PC-3 (cell line): ENCODE results near the gene DRAM1. TPM values are rescaled to one million over a fixed set of nuclear protein-coding genes. Genes with fewer than 3 reads are reported as not detected.

Experiments used
- ATAC-seq: fragments of 200-7000 bp; cut with Tn5 transposase; 2 replicates; pipeline ENCODE4 v1.9.1; 2020; ENCODE audit warnings: mild to moderate bottlenecking, moderate library complexity
- BruUV-seq: library from RNA; stranded (reverse); fragments of 400-500 nt; replicated peaks from 2 replicates; lab custom pipeline; 2021; lab: Mats Ljungman, UMichigan
- CTCF ChIA-PET: fragments of 300-600 bp; sonication (Branson Sonifier 250); formaldehyde crosslinking; loops from one replicate; lab custom pipeline; 2022; ENCODE audit warnings: antibody characterized with exemption; lab: Charles Lee
- POLR2A ChIA-PET: fragments of 300-600 bp; sonication (Branson Sonifier 250); formaldehyde crosslinking; loops from one replicate; lab custom pipeline; 2022; ENCODE audit warnings: antibody characterized with exemption; ENCODE audit not compliant: unreplicated experiment; lab: Charles Lee
- DNase-seq: peaks from one replicate; pipeline ENCODE4 v3.0.0-alpha.2; 2015
- H2AFZ ChIP-seq: fragments of 300-600 bp; sonication (generic); 2 replicates; pipeline ENCODE4 v1.6.0; 2016; ENCODE audit warnings: antibody characterized with exemption, low read length
- H3F3A ChIP-seq: fragments of 300-600 bp; sonication (generic); one replicate; pipeline ENCODE4 v1.6.0; 2017; ENCODE audit warnings: antibody characterized with exemption, low read length, control low read depth, mild to moderate bottlenecking; ENCODE audit not compliant: unreplicated experiment
- H3K27ac ChIP-seq: fragments of 300-600 bp; sonication (generic); 2 replicates; pipeline ENCODE4 v1.5.1; 2016; ENCODE audit warnings: mild to moderate bottlenecking, low read length
- H3K27me3 ChIP-seq: fragments of 300-600 bp; sonication (generic); 2 replicates; pipeline ENCODE4 v1.6.1; 2016; ENCODE audit warnings: low read length, mixed read lengths
- H3K36me3 ChIP-seq: fragments of 300-600 bp; sonication (generic); 2 replicates; pipeline ENCODE4 v1.6.1; 2016; ENCODE audit warnings: low read depth, mixed run types, low read length, mixed read lengths
- H3K4me1 ChIP-seq: fragments of 300-600 bp; sonication (generic); 2 replicates; pipeline ENCODE4 v1.5.1; 2016; ENCODE audit warnings: low read length; ENCODE audit not compliant: insufficient read depth
- H3K4me2 ChIP-seq: fragments of 300-600 bp; sonication (generic); 2 replicates; pipeline ENCODE4 v1.6.0; 2016; ENCODE audit warnings: low read length
- H3K4me3 ChIP-seq: fragments of 300-600 bp; sonication (generic); 2 replicates; pipeline ENCODE4 v1.5.1; 2016; ENCODE audit warnings: mild to moderate bottlenecking, low read length, mixed read lengths
- H3K79me2 ChIP-seq: fragments of 300-600 bp; sonication (generic); 2 replicates; pipeline ENCODE4 v1.6.1; 2017; ENCODE audit warnings: low read length, mixed read lengths
- H3K9ac ChIP-seq: fragments of 300-600 bp; sonication (generic); 2 replicates; pipeline ENCODE4 v1.6.0; 2016; ENCODE audit warnings: mild to moderate bottlenecking, low read length
- H3K9me2 ChIP-seq: fragments of 300-600 bp; sonication (generic); replicated peaks from 2 replicates; pipeline ENCODE4 v1.6.1; 2016; ENCODE audit warnings: mixed run types, low read length, mixed read lengths
- H3K9me3 ChIP-seq: fragments of 300-600 bp; sonication (generic); 2 replicates; pipeline ENCODE4 v1.6.1; 2016; ENCODE audit warnings: low read length, mixed read lengths
- H4K20me1 ChIP-seq: fragments of 300-600 bp; sonication (generic); 2 replicates; pipeline ENCODE4 v1.6.1; 2016; ENCODE audit warnings: low read length, mixed read lengths
- EZH2 ChIP-seq: fragments of 300-600 bp; sonication (generic); IDR thresholded peaks from one replicate; pipeline ENCODE4 v1.6.1; 2017; ENCODE audit warnings: antibody characterized with exemption, mild to moderate bottlenecking, low read length; ENCODE audit not compliant: unreplicated experiment
- EZH2phosphoT487 ChIP-seq: fragments of 300-600 bp; sonication (generic); IDR thresholded peaks from 2 replicates; pipeline ENCODE4 v1.6.1; 2018; ENCODE audit warnings: mild to moderate bottlenecking, antibody characterized with exemption, low read length, borderline replicate concordance
- intact Hi-C: fragments of 100-400 bp; cut with micrococcal nuclease; formaldehyde crosslinking; loops from 2 replicates; pipeline ENCODE4 v1.9.0; 2023
- total RNA-seq: library from RNA; depleted of rRNA; stranded (reverse); fragments of >200 nt; gene quantifications from 2 replicates; pipeline ENCODE4 v1.2.3, GENCODE V29; 2014
- TF ChIP-seq, protein P1 (sequence below): fragments of 300-600 bp; sonication (generic); conservative IDR thresholded peaks from 2 replicates; pipeline ENCODE4 v1.5.1; 2017; ENCODE audit warnings: antibody characterized with exemption, low read depth, mild to moderate bottlenecking, low read length

DRAM1 gene
- total RNA-seq, 1 experiment from 2014 or later: 5.2 TPM

DNA sequence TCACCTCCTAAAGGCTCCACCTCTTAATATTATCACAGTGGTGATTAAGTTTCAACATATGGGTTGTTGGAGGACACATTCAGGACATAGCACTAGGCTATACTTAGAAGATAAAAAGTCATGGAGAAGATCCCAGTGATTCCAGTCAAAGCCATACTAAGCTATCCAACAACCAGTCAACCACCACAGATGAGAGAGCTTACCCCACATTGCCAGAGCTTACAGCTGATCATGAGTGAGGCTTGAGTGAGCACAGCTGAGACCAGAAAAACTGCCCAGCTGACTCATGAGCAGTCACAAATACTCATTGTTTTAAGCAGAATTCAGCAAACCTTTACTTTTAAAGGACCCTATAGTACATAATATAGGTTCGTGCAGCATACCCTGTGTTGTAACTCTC, 85.1 kb downstream of the DRAM1 start:
- Histone ChIP-seq H4K20me1 (no peaks in the 10 kb centered on the region), H3K9me2 (no peaks in the 10 kb centered on the region), H3F3A (no peaks in the 10 kb centered on the region), H3K9ac (no peak overlapping the region), H3K4me1 (no peaks in the 10 kb centered on the region), H3K27ac (no peak overlapping the region), H3K79me2 (no peaks in the 10 kb centered on the region), H3K4me3 (no peak overlapping the region), H3K36me3 (no peaks in the 10 kb centered on the region), H3K27me3 (peaks cover 16% of the 10 kb centered on the region), H3K4me2 (no peak overlapping the region), H3K9me3 (no peaks in the 10 kb centered on the region), H2AFZ (no peak overlapping the region)
- ChIA-PET CTCF (no interaction called here), POLR2A (no interaction called here)
- TF ChIP-seq EZH2 (no peak), EZH2phosphoT487 (no peak)
- TF ChIP-seq, protein P1, sequence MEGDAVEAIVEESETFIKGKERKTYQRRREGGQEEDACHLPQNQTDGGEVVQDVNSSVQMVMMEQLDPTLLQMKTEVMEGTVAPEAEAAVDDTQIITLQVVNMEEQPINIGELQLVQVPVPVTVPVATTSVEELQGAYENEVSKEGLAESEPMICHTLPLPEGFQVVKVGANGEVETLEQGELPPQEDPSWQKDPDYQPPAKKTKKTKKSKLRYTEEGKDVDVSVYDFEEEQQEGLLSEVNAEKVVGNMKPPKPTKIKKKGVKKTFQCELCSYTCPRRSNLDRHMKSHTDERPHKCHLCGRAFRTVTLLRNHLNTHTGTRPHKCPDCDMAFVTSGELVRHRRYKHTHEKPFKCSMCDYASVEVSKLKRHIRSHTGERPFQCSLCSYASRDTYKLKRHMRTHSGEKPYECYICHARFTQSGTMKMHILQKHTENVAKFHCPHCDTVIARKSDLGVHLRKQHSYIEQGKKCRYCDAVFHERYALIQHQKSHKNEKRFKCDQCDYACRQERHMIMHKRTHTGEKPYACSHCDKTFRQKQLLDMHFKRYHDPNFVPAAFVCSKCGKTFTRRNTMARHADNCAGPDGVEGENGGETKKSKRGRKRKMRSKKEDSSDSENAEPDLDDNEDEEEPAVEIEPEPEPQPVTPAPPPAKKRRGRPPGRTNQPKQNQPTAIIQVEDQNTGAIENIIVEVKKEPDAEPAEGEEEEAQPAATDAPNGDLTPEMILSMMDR: no peak
- intact Hi-C loops: no loop called here
- DNase-seq (peak; percentile 27), ATAC-seq (no peak)
- no TSS peak for BruUV-seq

DNA sequence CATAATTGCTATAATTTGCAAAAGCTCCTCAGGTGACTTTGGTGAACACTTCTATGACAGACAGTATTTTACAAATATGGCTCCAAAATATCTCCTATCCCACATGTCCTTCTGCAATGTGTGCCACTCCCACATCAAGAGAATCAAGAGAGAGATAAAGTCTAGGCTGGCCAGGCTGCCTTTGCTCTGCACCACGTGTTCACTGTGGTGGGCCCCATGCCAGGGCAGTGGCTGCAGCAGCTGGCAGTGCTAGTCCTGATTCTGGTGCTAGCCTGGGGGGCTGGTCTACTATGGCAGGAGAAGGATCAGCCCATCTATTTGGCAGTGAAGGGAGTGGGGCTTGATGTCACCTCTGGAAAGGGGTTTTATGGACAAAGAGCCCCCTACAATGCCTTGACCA, 86.3 kb downstream of the DRAM1 start:
- H2AFZ ChIP-seq: no peak overlapping the region
- intact Hi-C loops: no loop called here
- DNase-seq (no peak), ATAC-seq (no peak)
- no peak overlapping the region for H3K27ac ChIP-seq
- no peaks in the 10 kb centered on the region for H3K4me1 ChIP-seq
- H3K36me3 ChIP-seq: no peaks in the 10 kb centered on the region
- no peaks in the 10 kb centered on the region for H4K20me1 ChIP-seq
- no peaks in the 10 kb centered on the region for H3K79me2 ChIP-seq
- ChIA-PET CTCF (no interaction called here), POLR2A (interaction anchor here (0.6 kb wide), 1 partner anchor 60 kb away, joined by 3 read pairs; no protein-coding TSS in a partner anchor)
- H3F3A ChIP-seq: no peaks in the 10 kb centered on the region
- no peaks in the 10 kb centered on the region for H3K9me2 ChIP-seq
- no TSS peak for BruUV-seq
- H3K9me3 ChIP-seq: no peaks in the 10 kb centered on the region
- peaks cover 12% of the 10 kb centered on the region; the same call in 1 of the 2 replicates for H3K27me3 ChIP-seq
- TF ChIP-seq, protein P1: no peak
- TF ChIP-seq EZH2: no peak
- no peak for TF ChIP-seq EZH2phosphoT487
- H3K4me3 ChIP-seq: no peak overlapping the region
- no peak overlapping the region for H3K4me2 ChIP-seq
- H3K9ac ChIP-seq: no peak overlapping the region

- Histone ChIP-seq H3K79me2 (no peaks in the 10 kb centered on the region), H3K9me3 (no peaks in the 10 kb centered on the region), H3K4me2 (no peak overlapping the region), H3K27ac (no peak overlapping the region), H2AFZ (no peak overlapping the region), H3K4me3 (no peak overlapping the region), H3K36me3 (no peaks in the 10 kb centered on the region), H3K27me3 (peaks cover 13% of the 10 kb centered on the region; the same call in 1 of the 2 replicates), H3K4me1 (no peaks in the 10 kb centered on the region), H3K9ac (no peak overlapping the region), H4K20me1 (no peaks in the 10 kb centered on the region), H3F3A (no peaks in the 10 kb centered on the region), H3K9me2 (no peaks in the 10 kb centered on the region)
- ATAC-seq (no peak), DNase-seq (no peak)
- intact Hi-C loops: no loop called here
- ChIA-PET POLR2A (no interaction called here), CTCF (no interaction called here)
- TF ChIP-seq EZH2phosphoT487 (no peak), EZH2 (no peak)
- TF ChIP-seq, protein P1: no peak
- BruUV-seq: no TSS peak
These were observed 89.1 kb downstream of the DRAM1 start for GRCh38 chr12:101966496-101966895.
